Fibroblast of lung (primary cell): ENCODE data around the gene PDLIM7. TPM values are rescaled to one million over a fixed set of nuclear protein-coding genes. Genes with fewer than 3 reads are reported as not detected.

Source experiments
- DNase-seq, 2 donors: peaks; one replicate each; pipeline versions ENCODE4 v3.0.0 to v3.0.0-alpha.2; 2010; ENCODE audit warnings: low read depth in 2 of 2
- H2AFZ ChIP-seq: 2 replicates; pipeline ENCODE4 v1.5.1; 2012; ENCODE audit warnings: low read length, control low read depth, inconsistent platforms
- H3K27ac ChIP-seq: 2 replicates; pipeline ENCODE4 v1.5.1; 2011; ENCODE audit warnings: low read length, control low read depth; ENCODE audit not compliant: insufficient read depth
- H3K27me3 ChIP-seq: 2 replicates; pipeline ENCODE4 v1.5.1; 2011; ENCODE audit warnings: mild to moderate bottlenecking, low read length; ENCODE audit not compliant: control insufficient read depth, insufficient read depth
- H3K36me3 ChIP-seq: 2 replicates; pipeline ENCODE4 v1.5.1; 2011; ENCODE audit warnings: low read length; ENCODE audit not compliant: control insufficient read depth, insufficient read depth
- H3K4me1 ChIP-seq: 2 replicates; pipeline ENCODE4 v1.5.1; 2011; ENCODE audit warnings: low read length; ENCODE audit not compliant: control insufficient read depth, insufficient read depth; ENCODE audit errors: extremely low read depth
- H3K4me2 ChIP-seq: 2 replicates; pipeline ENCODE4 v1.5.1; 2011; ENCODE audit warnings: low read length, control low read depth; ENCODE audit not compliant: insufficient read depth; ENCODE audit errors: extremely low read depth
- H3K4me3 ChIP-seq, 4 experiments: fragments of 200-600 bp in 1 of 4; sonication (generic) in 1 of 4; replicated peaks in 1 of 4; 2 replicates each; pipeline ENCODE4 v1.5.1; 2011 to 2016; ENCODE audit warnings: low read length in 4 of 4, low read depth in 3 of 4, mild to moderate bottlenecking in 3 of 4, control low read depth in 2 of 4, inconsistent platforms in 1 of 4, mixed read lengths in 1 of 4; ENCODE audit not compliant: insufficient read depth in 1 of 4; ENCODE audit errors: control extremely low read depth in 1 of 4
- H3K79me2 ChIP-seq: 2 replicates; pipeline ENCODE4 v1.5.1; 2012; ENCODE audit warnings: mild to moderate bottlenecking, low read length, inconsistent platforms; ENCODE audit not compliant: control insufficient read depth, insufficient read depth
- H3K9ac ChIP-seq: 2 replicates; pipeline ENCODE4 v1.5.1; 2011; ENCODE audit warnings: mild to moderate bottlenecking, low read length, control low read depth; ENCODE audit not compliant: insufficient read depth
- H3K9me3 ChIP-seq: 2 replicates; pipeline ENCODE4 v1.5.1; 2012; ENCODE audit warnings: low read depth, low read length; ENCODE audit not compliant: control insufficient read depth, insufficient read depth
- H4K20me1 ChIP-seq: 2 replicates; pipeline ENCODE4 v1.5.1; 2011; ENCODE audit warnings: low read length; ENCODE audit not compliant: control insufficient read depth, insufficient read depth; ENCODE audit errors: extremely low read depth
- CTCF ChIP-seq, 2 donors: IDR thresholded peaks in 1 of 2; conservative IDR thresholded peaks in 1 of 2; 1 replicate in 1 of 2; 2 replicates in 1 of 2; pipeline ENCODE4 v1.5.1; 2011 to 2012; ENCODE audit warnings: low read length in 2 of 2, control low read depth in 1 of 2, inconsistent platforms in 1 of 2, low read depth in 1 of 2, mild to moderate bottlenecking in 1 of 2
- EZH2 ChIP-seq: IDR thresholded peaks from 2 replicates; pipeline ENCODE4 v1.5.1; 2012; ENCODE audit warnings: low read length, control low read depth, mild to moderate bottlenecking; ENCODE audit errors: missing control alignments
- polyA plus RNA-seq, 2 donors: library from polyadenylated mRNA; depleted of rRNA in 1 of 2; stranded (reverse) in 1 of 2; unstranded in 1 of 2; fragments of >200 nt; gene quantifications; 2 replicates each; pipeline ENCODE4 v1.2.1, GENCODE V29; 2011 to 2012; ENCODE audit warnings: missing spikeins in 1 of 2
- total RNA-seq: library from RNA; depleted of rRNA; stranded (reverse); fragments of >200 nt; gene quantifications from 2 replicates; pipeline ENCODE4 v1.2.1, GENCODE V29; 2014

PDLIM7 gene
- total and polyA plus RNA-seq, 2 donors (not counting 1 experiment from before 2014, with no cell fraction given): 65.2 to 245 TPM

DNA sequence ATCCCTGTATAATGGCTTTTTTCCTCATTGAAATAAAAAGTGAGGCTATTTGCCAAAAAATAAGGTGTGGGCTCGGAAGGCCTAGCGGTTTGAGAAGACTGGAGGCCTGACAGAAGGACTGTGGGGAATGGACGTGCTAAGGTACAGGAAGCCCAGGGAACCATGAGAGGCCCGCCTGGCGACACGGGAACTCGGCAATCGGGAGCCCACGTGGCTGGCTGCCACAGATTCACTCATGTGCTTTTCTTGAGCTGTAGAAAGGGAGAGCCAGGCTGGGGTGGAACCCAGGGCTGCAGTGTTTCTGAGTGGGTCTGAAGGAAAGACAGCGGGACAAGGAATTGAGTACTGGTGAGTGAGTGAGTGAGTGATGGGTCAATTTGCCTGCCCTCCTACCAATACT is 31.2 kb upstream of the PDLIM7 start:
- DNase-seq: no peak
- Histone ChIP-seq H3K9ac (no peak overlapping the region), H3K27me3 (no peaks in the 10 kb centered on the region), H3K79me2 (peaks cover 4% of the 10 kb centered on the region), H3K9me3 (no peaks in the 10 kb centered on the region), H3K4me1 (no peaks in the 10 kb centered on the region), H4K20me1 (no peaks in the 10 kb centered on the region), H3K4me2 (no peak overlapping the region), H3K4me3 (no peak overlapping the region), H3K36me3 (peaks cover 51% of the 10 kb centered on the region), H3K27ac (no peak overlapping the region), H2AFZ (no peak overlapping the region)
- TF ChIP-seq EZH2: no peak
- TF ChIP-seq CTCF (conservative IDR thresholded peaks at IDR 0.05 in 1 of 2, IDR thresholded peaks at IDR 0.05 in 1 of 2; ENCODE audit: low read depth in 1 of 2, low read length in 2 of 2): no peak

DNA sequence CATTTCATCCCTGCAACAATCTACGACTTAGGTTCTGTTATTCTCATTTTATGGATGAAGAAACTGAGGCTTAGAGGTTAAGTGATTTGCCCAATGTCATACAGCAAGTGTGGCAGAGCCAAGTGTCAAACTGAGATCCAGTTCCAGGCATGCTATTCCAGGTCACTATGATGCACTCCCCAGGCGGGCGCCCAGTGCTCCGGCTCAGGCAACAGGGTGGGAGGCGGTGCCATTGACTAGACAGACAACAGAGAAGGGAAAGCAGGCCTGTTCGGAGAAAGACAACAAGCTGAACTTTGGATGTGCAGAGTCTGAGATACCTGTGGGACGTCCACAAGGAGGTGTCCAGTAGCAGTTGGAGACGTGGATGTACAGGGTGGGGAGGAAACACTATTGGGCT is 30.2 kb upstream of the PDLIM7 start:
- H3K9ac ChIP-seq: no peak overlapping the region
- H4K20me1 ChIP-seq: no peaks in the 10 kb centered on the region
- H3K4me2 ChIP-seq: no peak overlapping the region
- H3K36me3 ChIP-seq: peaks cover 45% of the 10 kb centered on the region
- no peak overlapping the region for H3K4me3 ChIP-seq
- no peaks in the 10 kb centered on the region for H3K4me1 ChIP-seq
- TF ChIP-seq EZH2 (no peak), CTCF (conservative IDR thresholded peaks at IDR 0.05 in 1 of 2, IDR thresholded peaks at IDR 0.05 in 1 of 2; ENCODE audit: low read depth in 1 of 2, low read length in 2 of 2) (no peak)
- no peaks in the 10 kb centered on the region for H3K27me3 ChIP-seq
- H2AFZ ChIP-seq: no peak overlapping the region
- peaks cover under 1% of the 10 kb centered on the region for H3K79me2 ChIP-seq
- DNase-seq: no peak
- H3K9me3 ChIP-seq: no peaks in the 10 kb centered on the region
- H3K27ac ChIP-seq: no peak overlapping the region

DNA sequence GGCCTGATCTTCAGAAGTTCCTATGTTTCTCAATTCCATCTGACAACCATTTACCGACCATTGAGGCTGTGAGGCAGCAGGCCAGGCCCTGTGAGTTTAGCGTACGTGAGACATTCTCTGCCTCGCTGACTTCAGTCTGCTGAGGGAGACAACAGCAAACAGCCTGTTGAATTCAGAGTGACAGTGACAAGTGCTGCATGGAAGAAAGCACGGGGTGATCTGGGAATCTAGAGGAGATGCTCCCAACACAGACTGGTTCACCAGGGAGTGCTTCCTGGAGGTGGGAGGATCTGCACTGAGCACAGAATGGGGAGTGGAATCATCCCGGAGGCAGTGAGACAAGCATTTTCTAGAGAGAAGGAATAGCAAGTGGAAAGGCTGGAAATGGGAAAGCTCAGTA is 29.4 kb upstream of the PDLIM7 start:
- Histone ChIP-seq H3K79me2 (no peaks in the 10 kb centered on the region), H3K4me3 (no peak overlapping the region), H2AFZ (no peak overlapping the region), H4K20me1 (no peaks in the 10 kb centered on the region), H3K4me1 (no peaks in the 10 kb centered on the region), H3K9me3 (no peaks in the 10 kb centered on the region), H3K27ac (no peak overlapping the region), H3K27me3 (no peaks in the 10 kb centered on the region), H3K9ac (no peak overlapping the region), H3K4me2 (no peak overlapping the region), H3K36me3 (peaks cover 42% of the 10 kb centered on the region)
- no peak for TF ChIP-seq EZH2
- TF ChIP-seq CTCF (conservative IDR thresholded peaks at IDR 0.05 in 1 of 2, IDR thresholded peaks at IDR 0.05 in 1 of 2; ENCODE audit: low read depth in 1 of 2, low read length in 2 of 2): no peak
- DNase-seq: no peak
